AG08396 (cell line): Measurements from ENCODE around the gene CPNE9.
"Not testable (repeated sequence)": the region's sequence is repeated elsewhere in the genome, so short reads cannot be mapped to it uniquely, and the experiment has no call there.

Experiments used
- DNase-seq: peaks from one replicate; pipeline ENCODE4 v3.0.0; 2012; ENCODE audit warnings: low spot score, mixed read lengths

Gene CPNE9

DNA sequence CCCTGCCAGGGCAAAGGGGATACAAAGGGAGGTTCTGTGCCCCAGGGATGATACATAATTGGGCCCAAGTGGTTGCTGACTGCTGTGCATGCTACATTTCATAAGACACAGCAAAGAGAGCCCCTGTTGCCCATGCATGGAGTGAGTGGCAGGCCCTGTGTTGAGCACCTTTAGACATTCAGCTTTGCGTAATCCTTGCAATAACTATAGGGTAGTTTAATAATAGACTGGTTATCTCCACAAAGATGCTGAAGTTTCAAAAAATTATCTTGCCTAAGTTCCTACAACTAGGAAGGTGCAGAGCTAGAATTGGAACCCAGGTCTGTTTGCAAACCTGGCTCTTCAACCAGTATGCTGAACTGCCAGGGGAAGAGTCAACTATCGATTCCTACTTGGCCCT, 44.4 kb downstream of the CPNE9 start:
- no peak for DNase-seq

DNA sequence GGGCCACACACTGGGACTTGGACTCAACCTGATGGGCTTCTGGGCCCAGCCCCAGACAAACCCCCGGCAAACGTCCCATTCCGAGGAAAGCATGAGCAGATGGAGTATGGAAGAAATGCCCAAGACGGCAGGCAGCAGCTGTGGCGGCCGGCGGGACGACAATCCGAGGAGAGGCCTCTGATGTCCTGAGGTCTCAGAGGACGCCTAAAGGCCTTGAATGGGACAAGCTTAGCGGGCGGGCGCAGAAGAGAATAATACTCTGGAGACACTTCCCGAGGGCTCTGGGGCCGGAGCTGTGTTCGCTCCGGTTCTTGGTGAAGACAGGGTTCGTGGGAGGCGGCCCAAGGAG, 45.6 kb downstream of the CPNE9 start:
- DNase-seq, result no peak

DNA sequence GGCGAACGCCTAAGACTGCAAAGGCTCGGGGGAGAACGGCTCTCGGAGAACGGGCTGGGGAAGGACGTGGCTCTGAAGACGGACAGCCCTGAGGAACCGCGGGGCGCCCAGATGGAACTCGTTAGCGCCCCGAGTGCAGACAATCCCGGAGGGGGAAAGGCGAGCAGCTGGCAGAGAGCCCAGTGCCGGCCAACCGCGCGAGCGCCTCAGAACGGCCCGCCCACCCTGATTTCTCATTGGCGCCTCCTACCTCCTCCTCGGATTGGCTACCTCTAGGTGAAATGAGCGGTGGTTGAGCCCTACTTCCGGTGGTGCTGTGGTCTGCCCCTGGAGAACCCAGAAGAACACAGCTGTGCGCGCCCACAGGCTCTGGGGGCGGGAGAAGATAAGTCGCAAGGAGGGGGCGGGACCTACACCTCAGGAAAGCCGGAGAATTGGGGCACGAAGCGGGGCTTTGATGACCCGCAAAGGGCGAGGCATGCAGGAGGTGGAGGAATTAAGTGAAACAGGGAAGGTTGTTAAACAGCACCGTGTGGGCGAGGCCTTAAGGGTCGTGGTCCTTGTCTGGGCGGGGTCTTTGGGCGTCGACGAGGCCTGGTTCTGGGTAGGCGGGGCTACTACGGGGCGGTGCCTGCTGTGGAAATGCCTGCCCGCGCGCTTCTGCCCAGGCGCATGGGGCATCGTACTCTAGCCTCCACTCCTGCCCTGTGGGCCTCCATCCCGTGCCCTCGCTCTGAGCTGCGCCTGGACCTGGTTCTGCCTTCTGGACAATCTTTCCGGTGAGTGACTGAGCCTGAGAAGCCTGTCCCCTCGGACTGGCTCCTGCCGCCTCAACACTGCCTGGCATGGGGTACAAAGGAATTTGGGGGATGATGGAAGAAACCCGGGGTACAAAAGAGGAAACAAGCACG, 46.3 kb downstream of the CPNE9 start, which contains the start of gene OGG1:
OGG1 (plus strand) TSS at position 308 of the 911 bp plus-strand sequence; CDS start at position 643, 335 bp downstream.
- peak; percentile 97 for DNase-seq

DNA sequence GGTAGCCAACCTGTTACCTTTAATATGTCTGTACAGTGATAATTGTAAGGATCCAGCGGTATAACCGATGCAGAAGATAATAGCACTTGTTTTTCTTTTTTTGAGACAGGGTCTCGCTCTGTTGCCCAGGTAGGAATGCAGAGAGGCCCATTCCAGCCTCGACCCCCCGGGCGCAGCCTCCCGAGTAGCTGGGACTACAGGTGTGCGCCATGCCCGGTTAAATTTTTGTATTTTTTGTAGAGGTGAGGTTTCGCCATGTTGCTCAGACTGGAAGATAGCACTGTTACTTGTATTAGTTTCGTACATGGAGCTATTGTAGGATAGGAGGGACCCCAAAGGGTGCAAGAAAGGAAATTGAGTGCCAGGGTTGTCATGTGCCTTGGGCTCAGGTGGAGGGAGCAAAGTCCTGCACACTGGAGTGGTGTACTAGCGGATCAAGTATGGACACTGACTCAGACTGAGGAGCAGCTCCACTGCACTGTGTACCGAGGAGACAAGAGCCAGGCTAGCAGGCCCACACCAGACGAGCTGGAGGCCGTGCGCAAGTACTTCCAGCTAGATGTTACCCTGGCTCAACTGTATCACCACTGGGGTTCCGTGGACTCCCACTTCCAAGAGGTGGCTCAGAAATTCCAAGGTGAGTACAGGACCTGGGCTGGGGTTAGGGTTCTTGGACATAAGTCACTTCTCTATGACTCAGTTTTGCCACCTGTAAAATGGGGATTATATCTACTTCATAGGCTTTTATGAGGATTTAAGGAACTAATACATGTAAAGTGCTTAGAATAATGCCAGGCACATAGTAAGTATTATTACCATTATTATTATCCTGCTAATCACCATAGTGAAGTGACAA, 47.2 kb downstream of the CPNE9 start:
- no peak for DNase-seq

DNA sequence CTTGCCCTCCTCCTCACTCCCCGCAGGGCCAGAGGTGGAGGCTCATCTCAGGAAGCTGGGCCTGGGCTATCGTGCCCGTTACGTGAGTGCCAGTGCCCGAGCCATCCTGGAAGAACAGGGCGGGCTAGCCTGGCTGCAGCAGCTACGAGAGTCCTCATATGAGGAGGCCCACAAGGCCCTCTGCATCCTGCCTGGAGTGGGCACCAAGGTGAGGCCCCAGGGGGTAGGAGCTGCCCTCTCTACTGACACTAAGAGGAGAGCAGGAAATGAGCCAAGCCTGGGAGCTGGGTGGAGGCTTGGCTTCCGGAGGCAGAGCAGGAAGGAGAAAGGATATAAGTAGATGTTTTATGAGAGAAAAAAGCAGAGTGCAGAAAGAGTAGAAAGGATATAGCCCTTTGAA, 51.0 kb downstream of the CPNE9 start:
- no peak for DNase-seq

DNA sequence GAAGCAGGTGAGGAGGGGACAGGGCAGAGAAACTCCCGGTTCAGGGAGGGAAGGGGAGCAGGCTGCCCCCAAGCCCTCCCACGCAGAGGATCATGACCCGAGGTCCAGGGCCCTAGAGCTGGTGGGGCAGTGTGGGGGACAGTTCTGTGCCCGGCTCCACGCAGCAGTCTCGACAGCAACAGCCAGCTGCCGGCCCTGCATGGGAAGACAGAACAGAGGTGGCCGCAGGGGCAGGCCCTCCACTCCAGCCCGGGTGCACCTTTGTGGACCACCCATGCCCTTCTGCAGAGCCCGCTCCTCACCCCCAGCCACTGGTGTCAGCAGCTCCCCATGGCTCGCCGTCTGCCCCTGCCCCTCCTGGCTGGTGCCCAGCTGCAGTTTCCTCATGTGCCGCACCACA, 53.8 kb downstream of the CPNE9 start:
- DNase-seq, result no peak

DNA sequence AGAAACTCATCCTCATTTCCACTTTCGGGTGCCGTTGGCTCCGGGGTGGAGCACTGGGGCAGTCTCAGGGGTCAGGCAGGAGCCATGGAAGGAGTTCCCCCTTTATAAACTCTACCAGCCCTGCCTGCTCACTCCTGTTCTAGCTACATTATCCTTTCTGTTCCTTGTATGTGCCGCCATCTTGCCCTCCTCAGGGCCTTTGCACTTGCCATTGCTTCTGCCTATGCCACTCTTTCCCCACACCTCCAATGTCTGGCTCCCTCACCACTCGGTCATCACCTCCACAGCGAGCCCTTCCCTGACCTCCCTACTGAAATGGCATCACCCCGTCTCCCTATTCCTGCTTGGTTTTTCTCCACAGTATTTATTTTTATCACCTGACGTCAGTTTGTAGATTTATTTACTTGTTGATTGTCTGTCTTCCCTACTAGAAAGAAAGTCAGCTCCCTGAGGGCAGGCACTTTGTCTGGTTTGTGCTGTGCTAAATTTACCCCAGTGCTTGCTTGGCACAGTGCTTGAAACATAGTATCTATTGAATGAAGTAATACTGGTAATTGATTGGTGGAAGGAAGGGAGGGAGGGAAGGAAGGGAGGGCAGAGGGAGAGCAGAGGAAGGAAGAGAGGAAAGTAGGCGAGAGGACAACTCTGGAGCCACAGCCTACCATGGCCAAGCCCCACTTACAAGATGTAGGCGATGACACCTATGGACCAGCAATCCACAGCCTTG, 57.3 kb downstream of the CPNE9 start:
- no peak for DNase-seq

DNA sequence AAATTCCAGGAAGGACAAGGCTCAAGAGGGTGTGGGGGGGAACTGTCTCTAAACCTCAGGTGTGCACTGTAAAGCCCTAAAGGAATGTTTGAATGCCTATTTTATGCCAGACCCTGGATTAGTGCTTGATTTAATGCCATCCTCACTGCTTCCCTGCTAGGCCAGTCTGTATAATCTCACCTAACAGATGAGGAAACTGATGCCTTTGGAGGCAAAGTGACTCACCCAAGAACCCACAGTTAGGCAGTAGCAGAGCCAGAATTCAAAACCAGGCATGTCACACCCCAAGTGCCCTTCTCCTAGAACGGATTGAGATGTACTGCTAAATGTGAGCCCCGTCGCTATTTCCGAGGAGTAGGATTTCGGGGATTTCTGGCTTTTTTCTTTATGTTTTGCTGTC, 58.3 kb downstream of the CPNE9 start:
- DNase-seq, result no peak

DNA sequence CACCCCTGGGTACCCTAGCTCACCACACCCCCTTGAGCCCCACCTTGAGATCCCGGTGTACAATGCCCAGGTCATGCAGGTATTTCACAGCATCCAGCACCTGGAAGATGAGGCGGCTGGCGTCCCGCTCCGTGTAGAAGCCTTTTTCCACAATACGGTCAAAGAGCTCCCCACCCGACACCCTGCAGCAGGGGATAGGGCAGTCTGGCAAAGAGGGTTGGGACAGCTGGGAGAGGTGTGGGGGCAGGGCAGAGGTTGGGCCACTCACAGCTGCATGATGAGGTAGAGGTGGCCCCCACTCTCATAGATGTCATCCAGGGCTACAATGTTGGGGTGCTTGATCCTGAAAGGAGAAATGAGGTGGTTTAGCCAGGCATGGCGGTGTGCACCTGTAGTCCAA, 59.2 kb downstream of the CPNE9 start:
- DNase-seq, result no peak

DNA sequence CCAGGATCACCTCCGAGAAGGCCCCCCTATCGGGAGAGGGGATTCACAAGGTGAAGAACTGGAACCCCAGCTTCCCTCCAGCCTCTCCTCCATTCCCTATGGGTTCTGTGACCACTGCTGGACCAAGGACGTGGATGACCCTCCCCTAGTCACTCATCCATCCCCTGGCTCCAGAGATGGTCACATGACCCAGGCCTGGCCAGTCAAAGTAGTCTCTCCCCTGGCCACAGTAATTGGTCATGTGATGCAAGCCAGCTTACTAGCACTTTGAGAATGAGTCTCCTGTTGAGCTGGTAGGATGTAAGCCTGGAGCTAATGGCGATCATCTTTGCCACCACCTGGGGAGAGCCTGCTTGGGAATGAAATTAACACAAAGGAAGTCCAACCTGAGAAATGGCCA, 62.2 kb downstream of the CPNE9 start:
- no peak for DNase-seq

DNA sequence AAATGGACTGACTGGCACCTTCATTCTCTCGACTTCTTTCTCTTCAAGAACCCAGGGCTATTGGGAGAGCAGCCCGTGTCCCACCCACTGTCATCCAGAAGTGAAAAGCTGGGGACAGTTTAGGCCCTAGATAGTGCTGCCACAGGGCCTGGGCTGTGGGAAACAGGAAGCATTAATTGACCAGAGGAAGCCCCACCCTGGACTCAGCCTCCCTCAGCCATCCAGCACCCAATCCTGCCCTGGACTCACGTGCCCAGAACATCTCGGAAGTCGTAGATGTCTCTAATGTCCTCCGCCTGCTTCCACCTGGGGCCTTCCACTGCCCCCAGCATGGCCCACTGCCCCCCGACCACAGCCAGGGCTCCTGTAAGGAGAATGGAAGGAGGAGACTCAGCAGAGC, 63.8 kb downstream of the CPNE9 start:
- no peak for DNase-seq

DNA sequence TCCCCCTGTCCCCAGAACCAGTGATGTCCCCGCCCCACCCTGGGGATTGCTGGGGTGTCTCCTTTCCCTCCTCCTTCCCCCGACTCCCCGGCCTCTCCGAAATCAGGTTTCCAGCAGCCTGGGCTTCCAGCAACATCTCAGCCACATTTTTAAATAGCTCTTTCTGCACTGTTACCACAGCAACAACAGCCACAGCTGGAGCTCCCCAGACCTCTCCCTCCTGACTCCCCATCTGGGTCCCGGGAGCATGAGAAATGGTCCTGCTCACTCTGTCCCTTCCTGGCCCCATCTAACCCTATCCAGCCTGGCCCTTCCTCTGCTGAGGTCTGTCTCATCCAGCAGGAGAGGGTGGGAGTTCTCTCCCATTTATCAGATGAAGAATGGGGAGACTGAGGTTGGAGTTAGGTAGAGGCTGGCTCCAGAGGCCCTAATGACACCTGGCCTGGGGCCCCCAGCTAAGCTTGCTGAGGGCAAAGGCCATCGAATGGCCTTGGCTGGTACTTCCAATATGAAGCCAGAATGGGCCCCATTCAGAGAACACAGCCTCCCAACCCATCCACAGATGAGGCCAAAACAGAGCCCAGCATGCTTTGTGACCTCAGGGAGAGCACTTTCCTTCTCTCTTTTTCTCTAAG, 64.6 kb downstream of the CPNE9 start:
- DNase-seq, result peak; percentile 37

DNA sequence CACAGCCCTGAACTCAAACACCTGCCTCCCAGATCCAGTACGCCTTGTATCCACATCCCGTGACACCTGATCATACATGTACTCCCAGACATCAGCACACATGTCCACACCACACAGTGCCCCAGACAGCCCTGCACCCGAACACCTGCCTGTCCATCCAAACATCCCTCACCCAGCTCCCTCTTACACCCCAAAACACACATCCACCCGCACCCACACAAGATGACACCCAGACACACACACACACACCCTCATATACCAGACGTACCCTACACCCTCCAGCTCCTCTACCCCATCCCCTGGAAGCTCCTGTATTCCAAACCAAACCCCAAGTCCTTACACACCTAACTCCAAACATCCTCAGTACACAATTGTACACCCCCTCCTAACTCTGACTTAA, 65.4 kb downstream of the CPNE9 start:
- DNase-seq, result no peak

DNA sequence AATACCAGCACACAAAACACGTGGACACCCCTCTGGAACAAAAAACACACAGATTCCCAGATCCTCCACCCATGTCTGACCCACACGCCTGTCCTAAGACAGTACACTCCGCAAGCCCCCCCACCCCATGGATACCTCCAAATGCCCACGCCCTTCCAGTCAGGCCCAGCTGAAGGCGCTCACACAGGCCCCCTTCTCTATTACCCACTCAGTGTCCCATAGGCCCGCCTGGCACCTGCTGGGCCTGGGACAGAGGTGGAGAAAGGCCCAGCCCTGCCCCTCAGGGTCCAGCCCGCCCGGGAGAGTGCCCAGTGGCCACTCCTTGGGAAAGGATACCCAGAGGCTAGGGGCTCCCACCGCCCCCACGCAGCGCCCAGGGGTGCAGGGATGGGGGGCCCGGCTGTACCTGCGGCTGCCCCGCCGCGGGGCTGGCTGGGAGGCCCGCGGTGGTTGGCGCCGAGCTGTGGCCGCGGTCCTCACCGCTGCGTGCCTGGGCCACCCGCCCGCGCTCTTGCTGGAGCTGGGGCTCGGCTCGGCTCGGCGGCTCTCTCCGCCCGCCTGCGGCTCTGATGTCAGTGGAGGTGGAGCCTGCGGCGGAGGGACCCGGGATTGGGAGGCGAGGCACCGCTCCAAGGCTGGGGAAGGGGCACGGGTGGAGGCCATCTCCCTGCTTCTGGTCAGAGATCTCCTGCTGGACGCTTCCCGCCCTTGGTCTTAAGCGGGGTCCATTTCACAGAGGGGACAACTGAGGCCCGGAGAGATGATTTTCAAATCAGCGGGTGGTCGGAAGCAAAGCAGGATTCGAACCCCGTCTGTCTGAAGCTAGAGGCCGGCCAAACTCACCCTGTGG, 66.0 kb downstream of the CPNE9 start, which contains the start of gene CAMK1:
CAMK1 (minus strand) TSS at position 522 of the 850 bp plus-strand sequence. CDS start 2,198 bp downstream, outside the sequence.
- peak; percentile 92 for DNase-seq

DNA sequence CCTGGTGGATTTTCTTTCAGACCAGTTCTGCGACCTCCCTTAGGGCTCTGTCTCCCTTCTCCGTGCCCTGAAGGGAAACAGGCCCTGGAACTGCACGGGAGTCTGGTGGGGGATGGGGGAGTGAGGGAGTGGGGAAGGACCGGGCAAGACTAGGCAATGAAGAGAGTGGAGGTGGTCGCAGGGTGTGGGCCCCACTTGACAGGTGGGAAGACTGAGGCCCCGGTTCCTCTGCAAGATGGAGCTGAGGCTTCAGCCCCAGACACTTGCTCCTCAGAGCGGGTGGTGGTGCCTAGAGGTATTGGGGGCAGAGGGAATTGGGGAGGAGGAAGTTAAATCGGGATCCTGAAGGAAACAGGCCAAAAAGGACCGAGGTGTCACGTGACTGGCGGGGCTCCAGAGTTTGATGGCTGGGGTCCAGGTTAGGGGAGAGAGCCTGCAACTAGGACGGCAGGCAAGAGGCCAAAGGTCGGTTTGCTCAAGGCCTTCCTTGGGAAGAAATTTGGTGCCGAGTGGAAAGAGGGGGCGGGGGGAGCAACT, 66.7 kb downstream of the CPNE9 start:
- DNase-seq, result no peak

DNA sequence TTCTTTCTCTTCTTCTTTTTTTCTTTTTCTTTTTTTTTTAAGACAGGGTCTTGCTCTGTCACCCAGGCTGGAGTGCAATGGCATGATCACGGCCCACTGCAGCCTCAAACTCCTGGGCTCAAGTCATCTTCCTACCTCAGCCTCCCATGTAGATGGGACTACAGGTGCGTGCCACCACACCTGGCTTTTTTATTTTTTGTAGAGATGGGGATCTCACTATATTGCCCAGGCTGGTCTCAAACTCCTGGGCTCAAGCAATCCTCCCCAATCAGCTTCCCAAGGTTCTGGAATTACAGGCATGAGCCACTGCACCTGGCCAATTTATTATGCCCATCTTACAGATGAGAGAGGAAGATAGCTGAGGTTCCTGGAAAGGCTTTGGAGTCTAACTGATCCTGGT, 67.4 kb downstream of the CPNE9 start:
- DNase-seq, result not testable (repeated sequence)

DNA sequence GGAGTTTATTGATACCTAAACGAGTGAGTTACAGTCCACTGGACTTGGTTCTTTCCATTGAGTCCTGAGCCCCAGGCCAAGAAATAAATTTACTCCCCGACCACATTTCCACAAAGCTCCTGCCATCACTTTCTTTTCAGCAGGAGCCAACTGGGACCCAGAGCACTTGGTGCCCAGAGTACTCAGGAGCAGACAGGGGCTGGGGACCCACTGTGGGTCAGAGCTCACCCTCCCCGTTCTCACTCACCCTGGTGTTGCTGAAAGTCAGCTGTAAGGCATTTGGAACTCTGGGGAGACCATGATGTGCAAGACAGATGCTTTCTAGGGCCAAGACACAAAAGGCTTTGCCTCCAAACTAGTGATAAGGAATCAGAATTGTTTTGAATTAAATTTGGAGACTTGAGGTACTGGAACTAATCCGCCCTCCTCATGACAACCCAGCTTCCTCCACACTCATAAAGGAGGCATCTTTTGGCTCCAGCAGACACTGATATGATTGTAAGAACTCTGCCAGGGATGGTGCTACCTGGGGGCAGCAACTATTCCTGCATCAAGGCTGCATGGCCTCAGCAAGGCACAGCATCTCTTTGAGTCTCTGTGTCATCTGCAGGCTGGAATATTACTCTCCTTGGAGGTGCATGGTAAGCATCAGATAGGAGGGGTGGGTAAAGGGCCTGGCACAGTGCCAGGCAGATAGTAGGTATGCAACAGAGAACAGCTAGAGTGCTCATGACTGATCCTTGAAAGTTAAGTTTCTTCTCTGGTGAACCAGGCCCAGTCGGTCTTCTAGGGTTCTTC, 73.5 kb downstream of the CPNE9 start:
- no peak for DNase-seq

DNA sequence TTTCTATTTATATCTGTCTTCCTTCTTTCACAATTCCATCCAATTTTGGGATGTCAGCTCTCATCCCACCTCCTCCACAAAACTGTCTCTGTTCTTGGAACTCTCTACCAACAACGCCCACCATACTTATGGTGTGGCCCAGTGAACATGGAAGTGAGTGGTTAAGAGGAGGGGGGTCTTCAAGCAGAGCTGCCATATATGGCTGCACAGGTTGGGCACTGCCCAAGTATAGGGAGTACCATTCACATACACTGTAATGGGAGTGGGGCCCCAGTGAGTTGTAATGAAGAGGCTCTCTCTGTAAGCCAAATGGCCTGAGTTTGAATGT, 74.0 kb downstream of the CPNE9 start:
- DNase-seq, result no peak

DNA sequence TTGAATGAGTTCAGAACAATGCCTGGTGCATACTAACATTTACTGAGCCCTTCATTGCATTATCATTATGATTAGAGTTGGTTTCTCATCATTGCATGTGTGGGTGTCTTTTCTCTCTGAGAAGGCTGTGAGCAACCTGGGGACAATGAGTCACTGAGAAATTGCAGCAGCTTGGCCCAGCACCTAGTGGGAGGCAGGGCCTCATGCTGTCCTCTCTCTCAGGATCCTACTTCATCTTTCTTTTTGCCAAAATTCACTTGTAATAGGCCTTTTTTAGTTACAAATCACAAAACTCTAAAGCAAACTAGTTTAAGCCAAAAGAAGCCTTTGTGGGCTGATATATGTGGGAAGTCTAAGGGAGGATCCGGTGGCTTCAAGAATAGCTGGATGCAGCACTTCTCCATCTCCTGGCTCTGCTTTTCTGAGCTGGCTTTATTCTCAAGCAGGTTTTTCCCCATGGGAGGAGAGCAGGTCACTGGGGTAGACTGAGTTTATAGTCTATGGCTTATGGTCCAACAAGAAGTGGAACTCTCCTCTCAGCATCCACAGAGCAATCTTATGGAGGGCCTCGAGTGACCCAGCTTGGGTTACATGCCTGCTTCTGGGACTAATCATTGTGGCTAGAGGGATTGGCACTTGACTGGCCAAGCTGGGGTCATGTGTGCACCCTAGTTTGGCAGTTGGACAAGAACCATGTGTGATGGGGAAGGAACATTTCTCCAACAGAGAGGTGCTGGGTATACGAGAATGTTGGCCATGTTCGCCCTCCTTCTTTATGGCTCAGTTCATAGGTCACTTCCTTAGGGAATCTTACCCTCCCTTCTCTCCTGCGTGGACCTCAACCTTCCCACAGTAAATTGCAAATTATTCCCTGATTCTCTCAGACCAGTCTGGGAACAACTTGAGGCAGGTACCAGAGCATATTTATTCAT, 74.8 kb downstream of the CPNE9 start:
- DNase-seq, result peak; percentile 62
